Thyroid gland (tissue), 4 donors: ENCODE measurements around the gene DSG3.

Experiments
- CTCF ChIP-seq, 6 experiments: fragments of 200-600 bp in 3 of 6; fragments of 450-650 bp in 3 of 6; sonication (generic) in 3 of 6; IDR thresholded peaks; one replicate each; pipeline ENCODE4 v1.5.1; 2016 to 2019; ENCODE audit warnings: antibody characterized with exemption in 6 of 6, mild to moderate bottlenecking in 2 of 6, inconsistent platforms in 1 of 6, moderate library complexity in 1 of 6
- POLR2A ChIP-seq, 2 donors: fragments of 450-650 bp; IDR thresholded peaks; one replicate each; pipeline ENCODE4 v1.6.1; 2017; ENCODE audit warnings: antibody characterized with exemption in 2 of 2, mild to moderate bottlenecking in 2 of 2, moderate library complexity in 1 of 2

GRCh38 chr18:31424383-31424988 lies 23.1 kb upstream of the DSG3 start:
- TF ChIP-seq POLR2A (IDR thresholded peaks at IDR 0.05) (no peak), CTCF (IDR thresholded peaks at IDR 0.05) (peak in 3 of 6 experiments; percentile 11 to 34 (median 17))
